Astrocyte (in vitro differentiated cells and primary cell): ENCODE data around the gene FAM3A. TPM values are rescaled to one million over a fixed set of nuclear protein-coding genes. Genes with fewer than 3 reads are reported as not detected.

Experiments
- DNase-seq: peaks from one replicate; pipeline ENCODE4 v3.0.0-alpha.2; 2010; ENCODE audit warnings: low read depth
- FAIRE-seq: peaks from 2 replicates; lab custom pipeline; 2011; peaks lifted over from hg19 to GRCh38; lab: Jason Lieb, UNC
- H2AFZ ChIP-seq: 2 replicates; pipeline ENCODE4 v1.6.0; 2012; ENCODE audit warnings: low read depth, low read length, inconsistent platforms
- H3K27ac ChIP-seq: 2 replicates; pipeline ENCODE4 v1.5.1; 2011; ENCODE audit warnings: low read depth, low read length, inconsistent platforms
- H3K27me3 ChIP-seq: 2 replicates; pipeline ENCODE4 v1.6.0; 2011; ENCODE audit warnings: low read length, inconsistent platforms; ENCODE audit not compliant: insufficient read depth
- H3K36me3 ChIP-seq: 2 replicates; pipeline ENCODE4 v1.5.1; 2011; ENCODE audit warnings: low read length, inconsistent platforms; ENCODE audit not compliant: insufficient read depth
- H3K4me1 ChIP-seq: 2 replicates; pipeline ENCODE4 v1.5.1; 2011; ENCODE audit warnings: low read length, inconsistent platforms; ENCODE audit not compliant: insufficient read depth
- H3K4me2 ChIP-seq: 2 replicates; pipeline ENCODE4 v1.6.0; 2012; ENCODE audit warnings: low read length, inconsistent platforms
- H3K4me3 ChIP-seq: 2 replicates; pipeline ENCODE4 v1.5.1; 2011; ENCODE audit warnings: low read depth, mild to moderate bottlenecking, low read length, inconsistent platforms; ENCODE audit not compliant: insufficient read depth
- H3K79me2 ChIP-seq: 2 replicates; pipeline ENCODE4 v1.6.0; 2012; ENCODE audit warnings: mild to moderate bottlenecking, low read length, inconsistent platforms; ENCODE audit not compliant: insufficient read depth
- H3K9ac ChIP-seq: 2 replicates; pipeline ENCODE4 v1.6.0; 2012; ENCODE audit warnings: mild to moderate bottlenecking, low read length, inconsistent platforms
- H3K9me3 ChIP-seq: 2 replicates; pipeline ENCODE4 v1.5.1; 2012; ENCODE audit warnings: low read depth, mild to moderate bottlenecking, low read length, inconsistent platforms; ENCODE audit not compliant: insufficient read depth
- H4K20me1 ChIP-seq: 2 replicates; pipeline ENCODE4 v1.6.0; 2012; ENCODE audit warnings: low read length, inconsistent platforms; ENCODE audit not compliant: insufficient read depth
- H3K27ac Mint-ChIP-seq: one replicate; pipeline ENCODE4 v1.8.0; 2021; ENCODE audit warnings: mild to moderate bottlenecking, mixed read lengths; ENCODE audit not compliant: unreplicated experiment
- H3K27me3 Mint-ChIP-seq: one replicate; pipeline ENCODE4 v1.8.0; 2021; ENCODE audit warnings: low read depth, mixed read lengths; ENCODE audit not compliant: unreplicated experiment
- H3K36me3 Mint-ChIP-seq: one replicate; pipeline ENCODE4 v1.8.0; 2021; ENCODE audit warnings: low read depth, mixed read lengths; ENCODE audit not compliant: unreplicated experiment
- H3K4me1 Mint-ChIP-seq: one replicate; pipeline ENCODE4 v1.8.0; 2021; ENCODE audit warnings: low read depth, mixed read lengths; ENCODE audit not compliant: unreplicated experiment
- H3K4me3 Mint-ChIP-seq: one replicate; pipeline ENCODE4 v1.8.0; 2021; ENCODE audit warnings: mild to moderate bottlenecking, moderate library complexity, mixed read lengths; ENCODE audit not compliant: unreplicated experiment
- H3K9me3 Mint-ChIP-seq: one replicate; pipeline ENCODE4 v1.8.0; 2021; ENCODE audit warnings: mild to moderate bottlenecking, mixed read lengths; ENCODE audit not compliant: unreplicated experiment
- CTCF ChIP-seq: IDR thresholded peaks from 2 replicates; pipeline ENCODE4 v1.5.1; 2011; ENCODE audit warnings: low read depth, mild to moderate bottlenecking, inconsistent platforms, low read length, moderate library complexity; ENCODE audit not compliant: insufficient read depth
- EZH2 ChIP-seq: IDR thresholded peaks from 2 replicates; pipeline ENCODE4 v1.6.1; 2012; ENCODE audit warnings: mild to moderate bottlenecking, low read length, inconsistent platforms; ENCODE audit not compliant: insufficient read depth
- total RNA-seq: library from RNA; stranded (reverse); gene quantifications from 2 replicates; pipeline ENCODE4 v1.2.1, GENCODE V29; 2021

Gene FAM3A
- total RNA-seq, 1 donor from 2014 or later = 20.9 TPM

- no peaks in the 10 kb centered on the region for H3K9me3 ChIP-seq
- no peaks in the 10 kb centered on the region for H3K36me3 ChIP-seq
- H3K4me1 Mint-ChIP-seq = peaks cover 2% of the 10 kb centered on the region
- no peak for FAIRE-seq
- H3K4me3 ChIP-seq = no peak overlapping the region
- H3K4me3 Mint-ChIP-seq = peak overlapping the region; percentile 2
- no peak overlapping the region for H2AFZ ChIP-seq
- DNase-seq = no peak
- H3K27ac Mint-ChIP-seq = no peak overlapping the region
- peaks cover 4% of the 10 kb centered on the region for H4K20me1 ChIP-seq
- no peak overlapping the region for H3K4me2 ChIP-seq
- H3K79me2 ChIP-seq = no peaks in the 10 kb centered on the region
- H3K27ac ChIP-seq = no peak overlapping the region
- H3K36me3 Mint-ChIP-seq = peaks cover 3% of the 10 kb centered on the region
- no peaks in the 10 kb centered on the region for H3K9me3 Mint-ChIP-seq
- no peak overlapping the region for H3K9ac ChIP-seq
- no peak for TF ChIP-seq EZH2
- no peak for TF ChIP-seq CTCF
- no peaks in the 10 kb centered on the region for H3K27me3 Mint-ChIP-seq
- H3K4me1 ChIP-seq = peaks cover 14% of the 10 kb centered on the region
- H3K27me3 ChIP-seq = no peaks in the 10 kb centered on the region
These were observed 14.3 kb upstream of the FAM3A start for GRCh38 chrX:154530286-154530685.

GRCh38 chrX:154529206-154529612, 13.2 kb upstream of the FAM3A start:
- H3K9me3 Mint-ChIP-seq = no peaks in the 10 kb centered on the region
- no peaks in the 10 kb centered on the region for H3K27me3 ChIP-seq
- H3K79me2 ChIP-seq = no peaks in the 10 kb centered on the region
- no peak overlapping the region for H3K27ac ChIP-seq
- no peak overlapping the region for H2AFZ ChIP-seq
- no peak overlapping the region for H3K4me3 ChIP-seq
- H4K20me1 ChIP-seq = no peaks in the 10 kb centered on the region
- no peaks in the 10 kb centered on the region for H3K36me3 Mint-ChIP-seq
- peaks cover 12% of the 10 kb centered on the region for H3K4me1 ChIP-seq
- TF ChIP-seq EZH2 (no peak), CTCF (no peak)
- H3K9me3 ChIP-seq = no peaks in the 10 kb centered on the region
- peaks cover 2% of the 10 kb centered on the region for H3K4me1 Mint-ChIP-seq
- H3K4me2 ChIP-seq = no peak overlapping the region
- H3K27ac Mint-ChIP-seq = no peak overlapping the region
- no peaks in the 10 kb centered on the region for H3K27me3 Mint-ChIP-seq
- FAIRE-seq = no peak
- no peak overlapping the region for H3K4me3 Mint-ChIP-seq
- no peak for DNase-seq
- no peak overlapping the region for H3K9ac ChIP-seq
- H3K36me3 ChIP-seq = no peaks in the 10 kb centered on the region

- Histone ChIP-seq H3K79me2 (no peaks in the 10 kb centered on the region), H3K27me3 (no peaks in the 10 kb centered on the region), H3K9me3 (no peaks in the 10 kb centered on the region), H3K9ac (peak overlapping the region; percentile 76), H3K4me2 (peak overlapping the region; percentile 91), H3K4me3 (peak overlapping the region; percentile 55), H2AFZ (peak overlapping the region; percentile 63), H4K20me1 (no peaks in the 10 kb centered on the region), H3K27ac (peak overlapping the region; percentile 53), H3K36me3 (no peaks in the 10 kb centered on the region), H3K4me1 (peaks cover 12% of the 10 kb centered on the region)
- DNase-seq (peak; percentile 58), FAIRE-seq (peak; percentile 5)
- Mint-ChIP-seq H3K9me3 (no peaks in the 10 kb centered on the region), H3K27ac (peak overlapping the region; percentile 85), H3K4me3 (no peak overlapping the region), H3K36me3 (no peaks in the 10 kb centered on the region), H3K4me1 (peaks cover 2% of the 10 kb centered on the region), H3K27me3 (no peaks in the 10 kb centered on the region)
- peak; percentile 23 for TF ChIP-seq CTCF
- TF ChIP-seq EZH2 = no peak
These were observed 11.1 kb upstream of the FAM3A start for GRCh38 chrX:154526901-154527675.
